Central memory CD8-positive, alpha-beta T cell (primary cell): ENCODE results near the gene RAPGEF4.

Source experiments
- ATAC-seq: fragments of 150-1000 bp; cut with Tn5 transposase; replicated peaks from 2 replicates; pipeline ENCODE4 v1.10.0; 2022; ENCODE audit warnings: mild to moderate bottlenecking, moderate FRiP score, moderate number of reproducible peaks; ENCODE audit not compliant: poor library complexity, severe bottlenecking; ENCODE audit errors: extremely low read depth
- DNase-seq, 2 donors: peaks; one replicate each; pipeline ENCODE4 v3.0.0; 2021; ENCODE audit warnings: low spot score in 2 of 2
- H3K27ac Mint-ChIP-seq: one replicate; pipeline ENCODE4 v1.8.0; 2022; ENCODE audit warnings: low read depth, mild to moderate bottlenecking, moderate library complexity, mixed read lengths
- H3K27me3 Mint-ChIP-seq: one replicate; pipeline ENCODE4 v1.8.0; 2022; ENCODE audit warnings: mixed read lengths
- H3K36me3 Mint-ChIP-seq: one replicate; pipeline ENCODE4 v1.8.0; 2022; ENCODE audit warnings: mild to moderate bottlenecking, moderate library complexity, mixed read lengths; ENCODE audit not compliant: insufficient read depth
- H3K4me1 Mint-ChIP-seq: one replicate; pipeline ENCODE4 v1.8.0; 2022; ENCODE audit warnings: mixed read lengths
- H3K4me3 Mint-ChIP-seq: one replicate; pipeline ENCODE4 v1.8.0; 2022; ENCODE audit warnings: mild to moderate bottlenecking, moderate library complexity, mixed read lengths
- H3K9me3 Mint-ChIP-seq: one replicate; pipeline ENCODE4 v1.8.0; 2022; ENCODE audit warnings: mixed read lengths

Gene RAPGEF4

DNA sequence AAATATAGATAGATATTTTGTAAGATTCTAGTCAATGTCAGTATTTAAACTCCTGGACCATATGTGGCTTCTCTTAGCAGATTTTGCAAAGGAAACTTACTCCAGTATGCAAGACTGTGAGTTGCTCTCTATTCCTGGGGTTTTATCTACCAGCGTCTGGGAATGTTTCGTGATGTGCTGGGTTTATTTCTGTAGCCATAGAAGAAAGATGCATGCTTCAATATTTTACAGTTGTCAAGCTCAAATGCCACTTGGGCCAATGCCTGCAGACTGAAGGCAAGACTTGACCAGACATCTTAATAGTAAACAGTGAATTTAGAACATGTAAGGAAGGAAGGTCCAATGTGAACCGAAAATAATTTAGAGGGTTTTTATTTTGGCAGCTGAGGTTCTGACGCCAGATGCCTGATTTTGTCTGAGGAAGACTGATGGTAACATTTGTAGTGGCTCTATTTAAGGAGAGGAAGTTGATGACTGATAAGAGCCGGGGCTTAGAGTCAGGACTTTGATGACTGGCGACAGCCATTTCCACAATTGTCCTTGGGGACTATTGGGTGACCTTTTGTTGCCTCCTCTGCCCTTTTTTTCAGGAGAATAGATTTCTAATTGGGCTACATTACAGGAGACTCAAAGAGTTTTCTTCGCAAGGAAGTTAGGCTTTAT, 154.3 kb downstream of the RAPGEF4 start:
- H3K9me3 Mint-ChIP-seq: no peaks in the 10 kb centered on the region
- peaks cover 64% of the 10 kb centered on the region for H3K27me3 Mint-ChIP-seq
- H3K36me3 Mint-ChIP-seq: peaks cover 1% of the 10 kb centered on the region
- DNase-seq (no peak), ATAC-seq (no peak)
- no peak overlapping the region for H3K27ac Mint-ChIP-seq
- H3K4me1 Mint-ChIP-seq: no peaks in the 10 kb centered on the region
- H3K4me3 Mint-ChIP-seq: no peak overlapping the region

DNA sequence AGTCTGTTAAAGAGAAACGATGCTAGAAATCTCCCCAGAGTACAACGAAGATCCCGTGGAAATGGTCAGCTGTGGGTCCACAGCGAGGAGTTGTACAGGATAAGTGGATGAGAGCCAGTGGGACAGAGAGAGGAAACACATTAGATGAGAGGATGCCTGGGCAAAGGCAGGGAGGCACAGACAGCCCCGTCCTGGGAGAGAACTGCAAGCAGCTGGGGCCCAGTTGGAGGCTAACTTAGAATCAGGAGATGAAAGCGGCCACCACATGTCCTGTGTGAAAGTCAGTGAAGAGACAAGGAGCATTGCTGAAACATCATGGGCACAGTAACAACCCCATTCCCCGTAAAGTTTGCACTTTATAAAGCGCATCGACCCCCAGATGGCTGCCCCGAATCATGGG, 157.5 kb downstream of the RAPGEF4 start:
- no peaks in the 10 kb centered on the region for H3K9me3 Mint-ChIP-seq
- H3K4me3 Mint-ChIP-seq: no peak overlapping the region
- no peak for DNase-seq
- H3K27ac Mint-ChIP-seq: no peak overlapping the region
- peaks cover 68% of the 10 kb centered on the region for H3K27me3 Mint-ChIP-seq
- no peaks in the 10 kb centered on the region for H3K4me1 Mint-ChIP-seq
- peaks cover 1% of the 10 kb centered on the region for H3K36me3 Mint-ChIP-seq
- no peak for ATAC-seq

DNA sequence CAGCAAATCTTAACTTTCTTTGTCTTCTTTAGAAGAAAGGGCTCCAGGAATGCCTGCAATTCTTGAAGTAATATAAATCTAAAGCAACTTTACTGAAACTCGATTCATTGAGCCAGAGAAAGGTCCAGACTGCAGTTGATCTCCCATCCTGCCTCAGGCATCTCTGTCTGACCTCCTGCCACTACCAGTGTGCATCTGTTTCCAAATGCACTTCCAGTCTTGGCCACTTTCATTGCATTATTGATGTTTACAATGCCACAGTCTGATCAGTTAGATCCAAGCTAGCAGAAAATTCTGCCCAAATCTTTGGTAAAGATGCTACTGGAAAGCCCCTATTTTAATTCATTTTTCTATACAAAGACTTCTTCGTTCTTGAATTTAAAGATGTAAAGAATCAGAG, 158.0 kb downstream of the RAPGEF4 start:
- Mint-ChIP-seq H3K36me3 (peaks cover 1% of the 10 kb centered on the region), H3K27ac (no peak overlapping the region), H3K9me3 (no peaks in the 10 kb centered on the region), H3K4me1 (no peaks in the 10 kb centered on the region), H3K4me3 (no peak overlapping the region), H3K27me3 (peaks cover 68% of the 10 kb centered on the region)
- ATAC-seq (no peak), DNase-seq (no peak)

DNA sequence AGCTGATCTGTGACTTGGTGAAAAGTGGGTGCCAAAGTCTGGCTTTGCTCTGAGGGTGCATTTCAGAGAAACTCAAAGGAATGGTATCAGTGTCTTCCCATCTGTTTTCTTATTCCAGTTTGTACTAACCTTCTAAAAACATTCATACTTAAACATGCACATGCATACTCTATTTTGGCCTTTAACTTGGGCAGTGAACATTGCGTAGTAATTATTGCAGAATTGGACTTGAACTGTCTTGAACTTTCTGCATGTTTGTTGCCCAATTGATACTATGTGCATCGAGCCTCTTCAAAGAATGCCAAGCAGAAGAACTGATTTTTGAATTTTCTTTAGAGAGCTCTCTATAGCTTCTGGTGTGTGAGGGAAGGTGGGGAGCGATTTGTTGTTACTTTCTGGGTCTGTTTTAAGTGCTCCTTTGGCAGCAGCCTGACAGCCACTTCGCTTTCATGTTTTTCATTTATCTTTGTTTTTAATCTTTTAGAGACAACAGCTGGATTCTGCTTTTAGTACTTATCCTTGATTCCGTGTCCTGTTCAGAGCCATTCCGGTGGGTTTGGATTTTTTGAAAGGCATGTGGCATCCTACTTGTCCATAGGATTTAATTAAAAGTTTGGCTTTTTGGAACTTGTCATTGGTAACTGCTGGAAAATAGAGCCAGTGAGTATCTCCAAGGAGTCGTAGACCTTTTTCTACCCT, 159.2 kb downstream of the RAPGEF4 start:
- Mint-ChIP-seq H3K9me3 (no peaks in the 10 kb centered on the region), H3K4me3 (no peak overlapping the region), H3K4me1 (no peaks in the 10 kb centered on the region), H3K27me3 (peaks cover 71% of the 10 kb centered on the region), H3K36me3 (peaks cover 1% of the 10 kb centered on the region), H3K27ac (no peak overlapping the region)
- ATAC-seq: no peak
- DNase-seq: no peak

DNA sequence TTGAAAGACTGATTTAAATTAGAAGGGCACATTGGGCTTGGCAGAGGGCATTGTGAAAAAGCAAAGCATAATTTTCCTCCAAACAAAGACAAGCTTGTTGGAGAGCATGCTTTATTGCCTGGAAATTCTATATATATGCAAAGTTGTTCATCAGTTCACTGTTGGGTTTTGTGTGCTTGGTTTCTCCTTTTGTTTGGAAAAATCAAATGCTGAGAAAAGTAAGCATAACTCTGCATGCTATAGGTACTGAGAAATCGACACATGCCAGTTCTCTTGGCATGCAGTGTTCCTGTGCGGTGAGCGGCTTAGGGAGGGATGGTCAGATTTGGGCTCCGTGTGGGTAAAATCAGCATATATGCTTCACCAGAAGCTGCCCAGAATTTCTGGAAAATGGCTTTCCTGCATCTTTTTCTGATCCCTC, 161.0 kb downstream of the RAPGEF4 start:
- H3K27me3 Mint-ChIP-seq: peaks cover 65% of the 10 kb centered on the region
- H3K27ac Mint-ChIP-seq: no peak overlapping the region
- no peak for ATAC-seq

DNA sequence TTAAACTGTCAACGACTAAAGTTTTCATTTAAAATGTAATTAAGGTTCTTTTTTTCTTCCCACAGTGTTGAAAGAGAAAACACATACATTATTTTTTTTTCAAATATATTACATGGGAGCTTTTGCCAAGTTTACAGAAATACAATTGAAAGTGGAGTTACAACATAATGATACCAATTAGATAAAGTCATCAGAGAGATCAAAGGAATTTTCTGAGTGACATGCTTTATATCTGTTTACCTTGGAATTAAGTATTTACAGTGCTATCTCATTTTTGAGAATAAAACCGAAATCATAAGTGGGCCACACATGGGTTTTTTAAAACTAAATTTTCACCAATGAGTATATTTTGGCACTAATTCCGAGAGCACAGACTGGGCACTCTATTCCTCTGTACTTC, 165.2 kb downstream of the RAPGEF4 start:
- Mint-ChIP-seq H3K27ac (no peak overlapping the region), H3K27me3 (peaks cover 52% of the 10 kb centered on the region), H3K36me3 (no peaks in the 10 kb centered on the region), H3K4me1 (no peaks in the 10 kb centered on the region), H3K4me3 (no peak overlapping the region), H3K9me3 (no peaks in the 10 kb centered on the region)
- no peak for DNase-seq
- no peak for ATAC-seq

More for the DNA sequence above, 161.0 kb downstream of the RAPGEF4 start:
- Mint-ChIP-seq H3K9me3 (no peaks in the 10 kb centered on the region), H3K4me3 (no peak overlapping the region), H3K4me1 (no peaks in the 10 kb centered on the region), H3K36me3 (peaks cover 1% of the 10 kb centered on the region)
- DNase-seq: no peak

DNA sequence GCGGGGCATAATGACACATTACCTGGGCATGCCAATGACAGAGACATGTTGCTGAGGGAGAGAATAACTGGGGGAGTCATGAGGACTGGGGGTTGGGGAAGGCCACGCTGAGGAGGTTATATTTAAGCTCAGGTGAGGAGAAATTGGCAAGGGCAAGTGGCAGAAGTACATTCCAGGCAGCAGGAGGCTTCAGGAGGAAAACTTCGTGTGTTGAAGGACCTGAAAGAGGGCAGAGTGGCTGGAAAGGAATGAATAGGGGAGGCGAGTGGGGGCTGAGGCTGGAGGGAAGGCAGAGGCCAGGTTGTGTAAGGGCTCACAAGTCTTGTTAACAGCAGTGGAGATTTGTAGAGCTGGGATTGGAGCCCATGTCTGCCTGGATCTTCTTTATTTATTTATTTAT, 166.3 kb downstream of the RAPGEF4 start:
- peaks cover 50% of the 10 kb centered on the region for H3K27me3 Mint-ChIP-seq
- H3K27ac Mint-ChIP-seq: no peak overlapping the region
- H3K9me3 Mint-ChIP-seq: no peaks in the 10 kb centered on the region
- no peaks in the 10 kb centered on the region for H3K4me1 Mint-ChIP-seq
- H3K36me3 Mint-ChIP-seq: no peaks in the 10 kb centered on the region
- no peak for ATAC-seq
- H3K4me3 Mint-ChIP-seq: no peak overlapping the region
- no peak for DNase-seq

DNA sequence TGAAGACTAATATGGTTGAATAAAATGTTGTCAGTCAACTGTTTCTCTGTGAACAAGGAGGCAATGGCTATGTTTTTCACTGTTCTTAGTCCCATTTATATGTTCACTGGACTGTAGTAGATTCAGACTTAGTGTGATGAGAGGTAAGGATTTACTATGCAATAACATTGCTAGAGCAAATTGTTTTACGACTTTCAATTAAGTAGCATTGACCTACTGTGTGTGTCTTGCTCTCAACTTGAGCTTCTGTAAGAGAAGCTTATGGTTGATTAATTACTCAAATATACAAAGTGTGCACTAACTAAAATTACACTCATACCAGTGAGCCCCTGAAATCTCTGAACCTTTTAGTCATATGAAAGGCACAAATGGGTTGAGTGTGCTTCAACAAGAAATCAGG, 168.6 kb downstream of the RAPGEF4 start:
- DNase-seq (no peak), ATAC-seq (no peak)
- H3K27me3 Mint-ChIP-seq: peaks cover 30% of the 10 kb centered on the region
- no peaks in the 10 kb centered on the region for H3K9me3 Mint-ChIP-seq
- H3K36me3 Mint-ChIP-seq: no peaks in the 10 kb centered on the region
- no peaks in the 10 kb centered on the region for H3K4me1 Mint-ChIP-seq
- H3K4me3 Mint-ChIP-seq: no peak overlapping the region
- H3K27ac Mint-ChIP-seq: no peak overlapping the region

DNA sequence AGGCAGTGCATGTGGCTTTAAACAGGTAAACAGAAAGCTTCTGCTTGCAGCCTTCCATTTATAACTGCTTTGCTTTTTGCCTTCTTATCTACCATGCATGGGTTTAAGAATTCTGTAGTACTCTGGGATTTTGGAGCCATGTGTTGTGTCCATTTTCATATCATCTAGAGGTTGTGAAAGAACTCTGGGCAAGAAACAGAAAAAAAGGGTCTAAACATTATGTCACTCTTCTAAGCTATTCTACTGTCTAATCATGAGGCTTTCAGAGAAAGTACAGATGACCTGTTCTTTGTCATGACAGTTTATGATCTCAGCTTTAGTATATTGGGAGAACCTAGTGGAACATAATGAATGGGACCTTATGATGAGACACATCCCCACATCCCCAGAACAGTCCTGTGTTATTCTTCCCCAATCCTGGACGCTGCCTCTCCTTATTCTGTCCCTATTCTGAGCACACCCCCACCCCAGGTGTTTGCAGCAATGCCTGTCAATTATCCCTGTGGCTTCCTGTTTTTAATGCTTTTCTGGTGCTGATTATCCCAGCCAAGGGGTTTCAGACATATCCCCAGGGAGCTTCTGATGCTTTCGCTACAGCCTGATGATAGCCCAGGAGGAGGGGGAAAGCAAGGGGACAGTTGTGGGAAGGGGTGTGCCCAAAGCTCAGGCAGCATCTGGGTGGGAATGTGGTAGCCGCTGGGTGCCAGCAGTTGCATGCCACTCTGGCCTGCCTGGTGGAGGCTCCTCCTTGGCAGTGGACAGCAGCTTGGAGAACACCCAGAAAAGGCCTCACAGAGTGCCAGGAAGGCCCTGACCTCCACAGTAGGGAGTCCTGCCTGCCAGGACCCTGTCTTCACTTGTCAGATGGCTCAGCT, 170.5 kb downstream of the RAPGEF4 start:
- H3K9me3 Mint-ChIP-seq: no peaks in the 10 kb centered on the region
- no peaks in the 10 kb centered on the region for H3K4me1 Mint-ChIP-seq
- peaks cover 19% of the 10 kb centered on the region for H3K27me3 Mint-ChIP-seq
- H3K36me3 Mint-ChIP-seq: no peaks in the 10 kb centered on the region
- ATAC-seq: no peak
- no peak overlapping the region for H3K27ac Mint-ChIP-seq
- H3K4me3 Mint-ChIP-seq: no peak overlapping the region
- no peak for DNase-seq

DNA sequence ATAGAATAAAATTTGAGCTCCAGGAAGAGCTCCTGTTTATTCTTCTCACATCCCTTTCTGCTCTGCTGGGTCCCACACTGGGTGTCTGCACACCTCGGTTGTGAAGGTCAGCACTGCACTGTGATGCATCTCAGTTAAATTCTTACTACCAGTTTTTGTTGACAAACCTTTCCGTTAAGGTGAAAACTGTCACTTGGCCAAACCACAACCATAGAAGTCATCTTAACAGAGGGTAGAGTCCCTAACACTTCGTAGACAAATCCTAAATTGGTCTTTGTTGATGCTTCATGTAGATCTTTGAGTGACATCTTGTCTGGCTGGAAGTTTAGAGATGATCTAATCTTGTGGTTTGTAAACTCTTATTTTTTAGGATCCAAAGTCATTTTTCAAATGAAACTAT, 172.6 kb downstream of the RAPGEF4 start:
- ATAC-seq (no peak), DNase-seq (no peak)
- peaks cover 6% of the 10 kb centered on the region for H3K27me3 Mint-ChIP-seq
- H3K36me3 Mint-ChIP-seq: no peaks in the 10 kb centered on the region
- no peak overlapping the region for H3K27ac Mint-ChIP-seq
- H3K4me3 Mint-ChIP-seq: no peak overlapping the region
- H3K4me1 Mint-ChIP-seq: no peaks in the 10 kb centered on the region
- no peaks in the 10 kb centered on the region for H3K9me3 Mint-ChIP-seq

DNA sequence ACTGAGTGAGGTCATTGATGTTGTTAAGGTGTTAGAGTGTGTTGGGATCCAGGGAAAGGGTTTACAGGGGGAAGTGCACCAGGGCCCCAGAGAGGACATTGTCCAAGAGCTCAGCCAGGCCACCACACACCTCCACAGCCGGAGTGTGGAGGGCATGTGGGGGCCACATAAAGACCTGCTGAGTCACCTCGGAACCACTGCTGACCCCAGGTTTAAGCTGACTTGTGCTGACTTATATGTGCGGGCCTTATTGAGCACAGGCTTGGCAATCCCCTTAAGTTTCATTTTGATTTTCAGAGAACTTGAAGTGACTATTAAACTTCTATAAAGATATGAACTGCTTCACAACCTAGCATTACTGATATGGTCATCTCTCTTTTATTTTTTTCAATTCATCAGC, 173.8 kb downstream of the RAPGEF4 start:
- no peak overlapping the region for H3K27ac Mint-ChIP-seq
- H3K27me3 Mint-ChIP-seq: peaks cover 18% of the 10 kb centered on the region
- H3K4me3 Mint-ChIP-seq: no peak overlapping the region
- no peaks in the 10 kb centered on the region for H3K4me1 Mint-ChIP-seq
- DNase-seq: no peak
- H3K9me3 Mint-ChIP-seq: no peaks in the 10 kb centered on the region
- no peak for ATAC-seq
- H3K36me3 Mint-ChIP-seq: no peaks in the 10 kb centered on the region

DNA sequence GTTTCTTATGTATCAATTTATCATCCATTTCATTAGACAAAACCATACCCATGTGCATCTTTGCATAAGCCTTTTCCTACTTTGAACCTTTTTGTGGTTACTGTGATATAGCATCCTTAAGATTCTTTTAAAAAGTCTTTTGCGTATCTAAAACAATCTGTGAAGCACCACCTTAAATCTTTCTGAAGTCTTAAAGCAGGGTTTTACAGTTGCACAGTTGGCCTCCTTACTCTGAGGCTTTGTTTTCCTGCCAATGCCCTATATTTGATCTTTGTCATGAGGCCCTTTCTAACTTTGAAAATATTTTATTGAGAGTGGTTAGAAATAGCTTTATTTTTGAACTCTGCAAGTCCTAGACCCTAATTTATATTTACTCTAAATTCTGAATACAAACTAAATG, 176.6 kb downstream of the RAPGEF4 start:
- ATAC-seq (no peak), DNase-seq (no peak)
- no peak overlapping the region for H3K27ac Mint-ChIP-seq
- no peaks in the 10 kb centered on the region for H3K4me1 Mint-ChIP-seq
- no peak overlapping the region for H3K4me3 Mint-ChIP-seq
- H3K36me3 Mint-ChIP-seq: no peaks in the 10 kb centered on the region
- no peaks in the 10 kb centered on the region for H3K9me3 Mint-ChIP-seq
- peaks cover 35% of the 10 kb centered on the region for H3K27me3 Mint-ChIP-seq
